ENCODE measurements around the gene ZNF365. TPM values are rescaled to one million over a fixed set of nuclear protein-coding genes. Genes with fewer than 3 reads are reported as not detected.
A peak's percentile ranks its signal among the peaks of the same experiment; 100 is the strongest.

ZNF365 gene
- total RNA-seq: 1 to 10 TPM in 1 of 4 donors, not detected in 3; 1.3 TPM

- H3K9me3 ChIP-seq: no peaks in the 10 kb centered on the region
- H3K27ac ChIP-seq: no peak within 1 kb of the TSS
- peak in 1 of 2 donors; percentile 20 for DNase-seq
- no peaks in the 10 kb centered on the region for H3K36me3 ChIP-seq
- TF ChIP-seq POLR2A (IDR thresholded peaks at IDR 0.05) (no peak), CTCF (IDR thresholded peaks at IDR 0.05) (no peak)
- no peaks in the 10 kb centered on the region for H3K27me3 ChIP-seq
- peak within 1 kb of the TSS; percentile 12 to 40 for H3K4me3 ChIP-seq
- intact Hi-C loops (cut with DNase I; ENCODE audit: low total_unique reads): no loop called here
- H3K4me1 ChIP-seq: no peaks in the 10 kb centered on the region
Observed at GRCh38 chr10:62373995-62374861, at the start of gene ZNF365. Gene ZNF365, plus strand, starts transcription at chr10:62374369. Its CDS starts 1,825 bp downstream, at chr10:62376194.

- no peaks in the 10 kb centered on the region for H3K36me3 ChIP-seq
- intact Hi-C loops (cut with DNase I; ENCODE audit: low total_unique reads): no loop called here
- no peaks in the 10 kb centered on the region for H3K9me3 ChIP-seq
- no peak overlapping the region for H3K27ac ChIP-seq
- H3K27me3 ChIP-seq: no peaks in the 10 kb centered on the region
- no peaks in the 10 kb centered on the region for H3K4me1 ChIP-seq
- TF ChIP-seq POLR2A (IDR thresholded peaks at IDR 0.05) (no peak), CTCF (IDR thresholded peaks at IDR 0.05) (no peak)
- DNase-seq: no peak
- H3K4me3 ChIP-seq: no peak overlapping the region
Observed at GRCh38 chr10:62326176-62326575, 48.0 kb upstream of the ZNF365 start.

- no peak overlapping the region for H3K4me3 ChIP-seq
- intact Hi-C loops (cut with DNase I; ENCODE audit: low total_unique reads): no loop called here
- no peaks in the 10 kb centered on the region for H3K27me3 ChIP-seq
- no peak for DNase-seq
- H3K4me1 ChIP-seq: no peaks in the 10 kb centered on the region
- H3K27ac ChIP-seq: no peak overlapping the region
- no peaks in the 10 kb centered on the region for H3K9me3 ChIP-seq
- TF ChIP-seq POLR2A (IDR thresholded peaks at IDR 0.05) (no peak), CTCF (IDR thresholded peaks at IDR 0.05) (no peak)
- no peaks in the 10 kb centered on the region for H3K36me3 ChIP-seq
Observed at GRCh38 chr10:62327885-62328284, 46.3 kb upstream of the ZNF365 start.

- Histone ChIP-seq H3K9me3 (no peaks in the 10 kb centered on the region), H3K27ac (no peak overlapping the region), H3K4me1 (no peaks in the 10 kb centered on the region), H3K4me3 (no peak overlapping the region), H3K36me3 (no peaks in the 10 kb centered on the region), H3K27me3 (no peaks in the 10 kb centered on the region)
- TF ChIP-seq POLR2A (IDR thresholded peaks at IDR 0.05): no peak
- no peak for TF ChIP-seq CTCF (IDR thresholded peaks at IDR 0.05)
- intact Hi-C loops (cut with DNase I; ENCODE audit: low total_unique reads): no loop called here
- DNase-seq: no peak
Observed at GRCh38 chr10:62330213-62330612, 44.0 kb upstream of the ZNF365 start.

DNA sequence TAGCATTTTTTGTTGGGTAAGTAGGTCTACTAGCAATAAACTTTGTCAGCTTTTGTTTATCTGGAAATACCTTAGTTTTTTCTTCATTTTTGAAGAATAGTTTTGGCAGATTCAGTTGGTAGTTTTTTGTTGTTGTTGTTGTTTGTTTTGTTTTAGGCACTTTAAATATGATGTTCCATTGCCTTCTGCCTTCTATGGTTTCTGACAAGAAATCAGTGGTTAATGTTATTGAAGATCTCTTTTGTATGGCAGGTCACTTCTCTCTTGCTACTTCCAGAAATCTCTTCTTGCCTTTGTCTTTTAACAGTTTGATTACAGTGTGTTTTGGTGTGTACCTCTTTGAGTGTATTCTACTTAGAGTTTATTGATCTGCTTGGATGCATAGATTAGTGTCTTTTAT lies 41.8 kb upstream of the ZNF365 start:
- H3K4me3 ChIP-seq: no peak overlapping the region
- DNase-seq: no peak
- intact Hi-C loops (cut with DNase I; ENCODE audit: low total_unique reads): no loop called here
- H3K27me3 ChIP-seq: no peaks in the 10 kb centered on the region
- no peak overlapping the region for H3K27ac ChIP-seq
- no peaks in the 10 kb centered on the region for H3K36me3 ChIP-seq
- TF ChIP-seq POLR2A (IDR thresholded peaks at IDR 0.05) (no peak), CTCF (IDR thresholded peaks at IDR 0.05) (no peak)
- no peaks in the 10 kb centered on the region for H3K9me3 ChIP-seq
- H3K4me1 ChIP-seq: no peaks in the 10 kb centered on the region

Data from uterus (tissue), 4 donors.